ENCODE results near the gene LY6G6F. TPM values are rescaled to one million over a fixed set of nuclear protein-coding genes. Genes with fewer than 3 reads are reported as not detected.

Gene LY6G6F
- total RNA-seq, 1 donor, result not detected

DNA sequence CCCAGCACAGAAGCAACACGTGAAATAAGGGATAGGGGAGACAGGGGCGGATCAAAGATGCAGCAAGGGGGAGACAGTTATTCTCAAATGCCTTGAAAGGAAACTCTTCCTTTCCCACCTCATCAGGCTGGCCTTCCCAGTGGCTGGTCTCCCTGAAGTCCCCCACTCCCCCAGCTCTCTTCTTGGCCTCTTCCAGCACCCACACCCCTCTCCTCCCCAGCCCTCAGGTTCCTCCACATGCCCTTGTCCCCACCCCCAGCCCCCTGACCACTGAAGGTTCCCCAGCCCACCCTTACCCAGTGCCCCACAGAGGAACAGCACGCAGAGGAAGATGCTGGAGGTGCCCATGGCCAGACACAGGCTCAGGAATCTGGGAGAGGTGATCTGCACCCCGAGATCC is 6.8 kb downstream of the LY6G6F start:
- no peak for DNase-seq (ENCODE audit: low read depth)
- H3K4me3 ChIP-seq (ENCODE audit: low read depth, low read length), result no peak overlapping the region
- TF ChIP-seq CTCF (IDR thresholded peaks at IDR 0.05; ENCODE audit: insufficient read depth, low read length), result no peak

- TF ChIP-seq CTCF (IDR thresholded peaks at IDR 0.05; ENCODE audit: insufficient read depth, low read length), result no peak
- no peak overlapping the region for H3K4me3 ChIP-seq (ENCODE audit: low read depth, low read length)
- DNase-seq (ENCODE audit: low read depth), result no peak
Observed at GRCh38 chr6:31713991-31714684, 7.5 kb downstream of the LY6G6F start.

DNA sequence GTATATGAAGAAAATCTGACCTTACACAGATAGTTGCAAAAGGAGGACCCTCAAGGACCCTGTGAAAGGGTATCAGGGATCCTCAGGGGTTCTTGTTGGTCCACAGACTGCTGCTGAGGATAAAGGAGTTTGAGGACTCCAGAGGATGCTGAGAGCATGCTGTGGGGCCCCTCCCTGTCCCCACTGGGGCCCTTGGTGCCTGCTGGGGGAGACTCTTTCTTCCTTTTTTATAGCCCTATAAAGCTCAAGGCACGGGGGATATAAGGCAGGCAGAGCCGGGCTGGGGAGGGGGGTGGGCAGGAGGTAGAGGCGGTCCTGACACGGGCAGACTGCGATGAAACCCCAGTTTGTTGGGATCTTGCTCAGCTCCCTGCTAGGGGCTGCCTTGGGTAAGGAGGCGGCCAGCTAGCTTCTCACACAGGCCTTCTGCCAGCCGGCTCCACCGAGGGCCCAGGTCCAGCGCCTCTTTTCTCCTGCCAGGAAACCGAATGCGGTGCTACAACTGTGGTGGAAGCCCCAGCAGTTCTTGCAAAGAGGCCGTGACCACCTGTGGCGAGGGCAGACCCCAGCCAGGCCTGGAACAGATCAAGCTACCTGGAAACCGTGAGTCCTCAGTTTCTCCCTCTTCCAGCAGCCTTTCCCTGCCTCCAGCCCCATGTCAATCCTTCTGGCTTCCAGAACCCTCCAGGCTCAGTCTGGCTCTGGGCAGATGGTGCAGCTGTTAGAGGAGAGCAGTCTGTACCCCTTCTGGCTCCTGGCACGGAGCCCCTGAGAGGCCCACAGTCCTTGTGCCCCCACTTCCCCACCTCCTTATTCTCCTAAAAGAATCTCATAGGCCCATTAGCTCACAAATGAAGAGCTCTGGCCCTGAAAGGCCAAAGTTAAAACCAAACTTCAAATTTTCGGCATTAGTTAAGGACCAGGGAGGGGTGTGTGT is 8.6 kb downstream of the LY6G6F start, which contains the start of gene LY6G6D:
LY6G6D (plus strand) TSS at position 327 of the 937 bp plus-strand sequence; CDS start at position 335, 8 bp downstream.
- DNase-seq (ENCODE audit: low read depth), result no peak
- TF ChIP-seq CTCF (IDR thresholded peaks at IDR 0.05; ENCODE audit: insufficient read depth, low read length), result no peak
- H3K4me3 ChIP-seq (ENCODE audit: low read depth, low read length), result no peak within 1 kb of the TSS

DNA sequence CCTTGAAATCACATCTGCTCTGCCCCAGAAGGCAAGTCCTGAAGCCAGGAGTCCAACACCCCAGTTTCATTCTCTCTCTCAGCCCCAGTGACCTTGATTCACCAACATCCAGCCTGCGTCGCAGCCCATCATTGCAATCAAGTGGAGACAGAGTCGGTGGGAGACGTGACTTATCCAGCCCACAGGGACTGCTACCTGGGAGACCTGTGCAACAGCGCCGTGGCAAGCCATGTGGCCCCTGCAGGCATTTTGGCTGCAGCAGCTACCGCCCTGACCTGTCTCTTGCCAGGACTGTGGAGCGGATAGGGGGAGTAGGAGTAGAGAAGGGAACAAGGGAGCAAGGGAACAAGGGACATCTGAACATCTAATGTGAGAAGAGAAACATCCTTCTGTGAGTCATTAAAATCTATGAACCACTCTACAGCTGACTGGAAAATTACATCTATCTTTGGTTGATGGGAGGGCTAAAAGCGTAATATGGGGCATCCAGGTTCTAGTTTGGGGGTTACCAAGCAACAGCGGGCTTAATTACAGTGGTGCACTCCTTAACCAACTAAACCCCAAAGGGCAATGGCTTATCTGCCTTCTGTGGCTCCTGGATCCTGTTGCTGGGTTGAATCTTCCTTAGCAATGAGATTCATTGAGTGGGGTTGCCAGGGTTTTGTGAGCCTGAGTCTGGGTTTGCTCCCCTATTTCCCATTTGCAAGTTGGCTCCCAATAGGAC is 11.0 kb downstream of the LY6G6F start:
- no peak for TF ChIP-seq CTCF (IDR thresholded peaks at IDR 0.05; ENCODE audit: insufficient read depth, low read length)
- DNase-seq (ENCODE audit: low read depth), result no peak
- no peak overlapping the region for H3K4me3 ChIP-seq (ENCODE audit: low read depth, low read length)

DNA sequence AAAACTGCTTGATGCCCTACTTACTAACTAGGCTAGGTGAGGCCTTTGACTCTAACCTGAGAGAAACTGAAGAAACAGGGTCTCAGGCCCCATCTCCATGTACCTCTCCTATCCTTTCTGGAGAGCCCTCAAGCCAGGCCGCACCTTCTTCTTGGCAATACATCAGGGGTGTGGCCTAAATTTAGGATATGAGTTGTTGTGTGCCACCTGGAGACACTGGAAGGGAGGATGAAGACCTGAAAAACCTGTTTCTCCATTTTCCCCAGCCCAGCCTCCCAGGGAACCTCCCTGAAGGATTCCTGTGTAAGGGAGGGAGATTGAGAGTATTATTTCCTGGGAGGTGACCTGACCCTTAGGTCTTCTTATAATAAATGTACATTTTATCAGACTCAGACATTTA is 11.6 kb downstream of the LY6G6F start:
- no peak for TF ChIP-seq CTCF (IDR thresholded peaks at IDR 0.05; ENCODE audit: insufficient read depth, low read length)
- no peak for DNase-seq (ENCODE audit: low read depth)
- H3K4me3 ChIP-seq (ENCODE audit: low read depth, low read length), result no peak overlapping the region

GRCh38 chr6:31719001-31719400 is 12.3 kb downstream of the LY6G6F start:
- no peak for TF ChIP-seq CTCF (IDR thresholded peaks at IDR 0.05; ENCODE audit: insufficient read depth, low read length)
- no peak overlapping the region for H3K4me3 ChIP-seq (ENCODE audit: low read depth, low read length)
- DNase-seq (ENCODE audit: low read depth), result no peak

Measured in fibroblast of the aortic adventitia (primary cell).